ENCODE measurements around the gene ST3GAL3.

DNA sequence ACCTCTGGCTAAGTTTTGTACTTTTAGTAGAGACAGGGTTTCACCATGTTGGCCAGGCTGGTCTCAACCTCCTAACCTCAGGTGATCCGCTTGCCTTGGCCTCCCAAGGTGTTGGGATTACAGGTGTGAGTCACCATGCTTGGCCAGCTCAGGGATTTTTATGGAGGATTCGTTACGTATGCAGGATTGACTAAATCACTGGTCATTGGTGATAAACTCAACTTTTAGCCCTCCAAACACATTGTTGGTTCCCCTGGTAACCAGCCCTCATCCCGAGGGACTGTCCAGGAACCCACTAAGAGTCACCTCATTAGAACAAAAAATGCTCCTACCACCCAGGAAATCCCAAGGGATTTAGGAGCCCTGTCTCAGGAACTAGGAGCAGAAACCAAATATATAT is 40.4 kb downstream of the ST3GAL3 start:
- no peak for TF ChIP-seq ZNF274 (IDR thresholded peaks at IDR 0.05; ENCODE audit: low read depth, low read length)
- no peak for TF ChIP-seq SUZ12 (IDR thresholded peaks at IDR 0.05; ENCODE audit: extremely low read depth, insufficient read depth, insufficient read length)
- no peak for TF ChIP-seq YY1 (IDR thresholded peaks at IDR 0.05; ENCODE audit: insufficient read depth, insufficient read length)

Measured in NT2/D1 (cell line).